Fibroblast of mammary gland (primary cell): ENCODE results near the gene DPAGT1.

Source experiments
- DNase-seq: peaks from one replicate; pipeline ENCODE4 v3.0.0-alpha.2; 2010; ENCODE audit warnings: low read depth
- H3K4me3 ChIP-seq: 2 replicates; pipeline ENCODE4 v1.5.1; 2011; ENCODE audit warnings: low read depth, mild to moderate bottlenecking, low read length, moderate library complexity; ENCODE audit not compliant: control insufficient read depth
- CTCF ChIP-seq: conservative IDR thresholded peaks from 2 replicates; pipeline ENCODE4 v1.5.1; 2011; ENCODE audit warnings: low read depth, low read length, inconsistent platforms; ENCODE audit not compliant: control insufficient read depth, insufficient read depth

DPAGT1 gene

GRCh38 chr11:119087747-119088241 is 13.9 kb downstream of the DPAGT1 start:
- no peak for TF ChIP-seq CTCF
- no peak for DNase-seq
- no peak overlapping the region for H3K4me3 ChIP-seq

GRCh38 chr11:119087123-119087522 is 14.5 kb downstream of the DPAGT1 start:
- TF ChIP-seq CTCF, result no peak
- DNase-seq, result no peak

GRCh38 chr11:119085437-119085847 is 16.2 kb downstream of the DPAGT1 start:
- peak overlapping the region; percentile 75 for H3K4me3 ChIP-seq
- DNase-seq, result no peak
- no peak for TF ChIP-seq CTCF

More at GRCh38 chr11:119087123-119087522, 14.5 kb downstream of the DPAGT1 start:
- H3K4me3 ChIP-seq, result no peak overlapping the region

GRCh38 chr11:119084663-119085436 is 16.8 kb downstream of the DPAGT1 start, which contains the start of gene HMBS:
TSS of gene HMBS (plus strand) at chr11:119084881. CDS start at chr11:119085034, 153 bp downstream.
- DNase-seq, result peak; percentile 95
- no peak for TF ChIP-seq CTCF
- H3K4me3 ChIP-seq, result peak within 1 kb of the TSS; percentile 75

GRCh38 chr11:119081682-119082260 is 19.9 kb downstream of the DPAGT1 start:
- DNase-seq, result peak; percentile 34
- TF ChIP-seq CTCF, result no peak
- no peak overlapping the region for H3K4me3 ChIP-seq

GRCh38 chr11:119078675-119079420 is 22.8 kb downstream of the DPAGT1 start:
- no peak for DNase-seq
- TF ChIP-seq CTCF, result no peak
- no peak overlapping the region for H3K4me3 ChIP-seq
